SH-SY5Y (cell line): Measurements from ENCODE around the gene U2AF1L4.

ENCODE experiments used
- GATA2 ChIP-seq: IDR thresholded peaks from 2 replicates; pipeline ENCODE4 v1.6.1; 2011; ENCODE audit warnings: mild to moderate bottlenecking, low read depth, low read length
- GATA3 ChIP-seq: IDR thresholded peaks from 2 replicates; pipeline ENCODE4 v1.6.1; 2011; ENCODE audit warnings: low read depth, mild to moderate bottlenecking, low read length, moderate library complexity

The U2AF1L4 gene

GRCh38 chr19:35755550-35756376, 10.5 kb upstream of the U2AF1L4 start:
- TF ChIP-seq GATA2 (no peak), GATA3 (no peak)

GRCh38 chr19:35755131-35755549, 9.9 kb upstream of the U2AF1L4 start:
- TF ChIP-seq GATA2 (no peak), GATA3 (no peak)

GRCh38 chr19:35754370-35755130, 9.3 kb upstream of the U2AF1L4 start:
- TF ChIP-seq GATA3 (no peak), GATA2 (no peak)

GRCh38 chr19:35753634-35754369, 8.6 kb upstream of the U2AF1L4 start:
- TF ChIP-seq GATA3 = no peak
- TF ChIP-seq GATA2 = no peak

GRCh38 chr19:35752746-35753350, 7.6 kb upstream of the U2AF1L4 start:
- TF ChIP-seq GATA2 = no peak
- TF ChIP-seq GATA3 = no peak

GRCh38 chr19:35751839-35752745, 6.9 kb upstream of the U2AF1L4 start:
- TF ChIP-seq GATA3 (no peak), GATA2 (no peak)

GRCh38 chr19:35750167-35750566, 4.9 kb upstream of the U2AF1L4 start:
- TF ChIP-seq GATA3 = no peak
- no peak for TF ChIP-seq GATA2

GRCh38 chr19:35748106-35749020, 3.1 kb upstream of the U2AF1L4 start, which contains the start of gene LIN37:
LIN37 (plus strand) TSS chr19:35748576; CDS start chr19:35748725, 149 bp downstream.
- TF ChIP-seq GATA3 (no peak), GATA2 (no peak)

- TF ChIP-seq GATA2 (no peak), GATA3 (no peak)
These were observed 1.3 kb upstream of the U2AF1L4 start for GRCh38 chr19:35746531-35746930.

- no peak for TF ChIP-seq GATA2
- TF ChIP-seq GATA3 = no peak
These were observed 857 bp upstream of the U2AF1L4 start for GRCh38 chr19:35746087-35746462.

- TF ChIP-seq GATA2 (no peak), GATA3 (no peak)
These were observed 539 bp downstream of the U2AF1L4 start for GRCh38 chr19:35744430-35745327.
